Bronchial epithelial cell (primary cell): ENCODE results near the gene ASS1. TPM values are rescaled to one million over a fixed set of nuclear protein-coding genes. Genes with fewer than 3 reads are reported as not detected.

Experiments used
- DNase-seq: peaks from one replicate; pipeline ENCODE4 v3.0.0-alpha.2; 2010; ENCODE audit warnings: low read depth
- FAIRE-seq: peaks from 2 replicates; lab custom pipeline; 2011; peaks lifted over from hg19 to GRCh38; lab: Jason Lieb, UNC
- H3K27me3 ChIP-seq: 2 replicates; pipeline ENCODE4 v1.5.1; 2011; ENCODE audit warnings: low read length; ENCODE audit not compliant: control insufficient read depth, insufficient read depth
- H3K36me3 ChIP-seq: 2 replicates; pipeline ENCODE4 v1.5.1; 2011; ENCODE audit warnings: low read length; ENCODE audit not compliant: control insufficient read depth, insufficient read depth
- H3K4me3 ChIP-seq: 2 replicates; pipeline ENCODE4 v1.5.1; 2011; ENCODE audit warnings: mild to moderate bottlenecking, low read depth, low read length, control low read depth
- CTCF ChIP-seq: IDR thresholded peaks from 2 replicates; pipeline ENCODE4 v1.5.1; 2011; ENCODE audit warnings: mild to moderate bottlenecking, moderate library complexity, low read length, control low read depth, inconsistent platforms; ENCODE audit not compliant: insufficient read depth, severe bottlenecking
- total RNA-seq: library from RNA; depleted of rRNA; stranded (reverse); fragments of >200 nt; gene quantifications from 2 replicates; pipeline ENCODE4 v1.2.1, GENCODE V29; 2014

Gene ASS1
- total RNA-seq, 1 donor from 2014 or later = 415 TPM

- no peak for FAIRE-seq
- no peak for TF ChIP-seq CTCF
- Histone ChIP-seq H3K27me3 (no peaks in the 10 kb centered on the region), H3K4me3 (no peak overlapping the region), H3K36me3 (peaks cover 5% of the 10 kb centered on the region)
- no peak for DNase-seq
Observed at GRCh38 chr9:130466537-130467217, 21.9 kb downstream of the ASS1 start.

- H3K27me3 ChIP-seq = no peaks in the 10 kb centered on the region
- no peak for TF ChIP-seq CTCF
- DNase-seq = no peak
- H3K4me3 ChIP-seq = no peak overlapping the region
- H3K36me3 ChIP-seq = peaks cover 5% of the 10 kb centered on the region
- FAIRE-seq = no peak
Observed at GRCh38 chr9:130467316-130467715, 22.6 kb downstream of the ASS1 start.

- Histone ChIP-seq H3K27me3 (no peaks in the 10 kb centered on the region), H3K36me3 (peaks cover 5% of the 10 kb centered on the region), H3K4me3 (no peak overlapping the region)
- TF ChIP-seq CTCF = no peak
- FAIRE-seq (no peak), DNase-seq (no peak)
Observed at GRCh38 chr9:130468566-130468965, 23.8 kb downstream of the ASS1 start.

GRCh38 chr9:130470269-130470668, 25.5 kb downstream of the ASS1 start:
- TF ChIP-seq CTCF = no peak
- FAIRE-seq = no peak
- DNase-seq = no peak
- H3K36me3 ChIP-seq = peaks cover 3% of the 10 kb centered on the region
- H3K27me3 ChIP-seq = no peaks in the 10 kb centered on the region
- H3K4me3 ChIP-seq = no peak overlapping the region

- TF ChIP-seq CTCF = no peak
- no peak for DNase-seq
- Histone ChIP-seq H3K36me3 (peaks cover 3% of the 10 kb centered on the region), H3K27me3 (no peaks in the 10 kb centered on the region), H3K4me3 (no peak overlapping the region)
- FAIRE-seq = no peak
Observed at GRCh38 chr9:130470950-130471349, 26.2 kb downstream of the ASS1 start.
